Mesothelial cell of epicardium (in vitro differentiated cells): ENCODE measurements around the gene FBRSL1. TPM values are rescaled to one million over a fixed set of nuclear protein-coding genes. Genes with fewer than 3 reads are reported as not detected.
A peak's percentile ranks its signal among the peaks of the same experiment; 100 is the strongest.

Experiments
- DNase-seq, 2 experiments: peaks; one replicate each; pipeline ENCODE4 v3.0.0; 2021; ENCODE audit warnings: low spot score in 2 of 2; ENCODE audit not compliant: unreplicated experiment in 2 of 2
- H3K27ac Mint-ChIP-seq: 2 replicates; pipeline ENCODE4 v1.8.0; 2021; ENCODE audit warnings: mixed read lengths
- H3K27me3 Mint-ChIP-seq: 2 replicates; pipeline ENCODE4 v1.8.0; 2021; ENCODE audit warnings: low read depth, mixed read lengths
- H3K36me3 Mint-ChIP-seq: 2 replicates; pipeline ENCODE4 v1.8.0; 2021; ENCODE audit warnings: mixed read lengths
- H3K4me1 Mint-ChIP-seq: 2 replicates; pipeline ENCODE4 v1.8.0; 2021; ENCODE audit warnings: mixed read lengths
- H3K4me3 Mint-ChIP-seq: 2 replicates; pipeline ENCODE4 v1.8.0; 2021; ENCODE audit warnings: mild to moderate bottlenecking, moderate library complexity, mixed read lengths
- H3K9me3 Mint-ChIP-seq: 2 replicates; pipeline ENCODE4 v1.8.0; 2021; ENCODE audit warnings: mixed read lengths
- CTCF ChIP-seq: fragments of 200-600 bp; sonication (generic); IDR thresholded peaks from one replicate; pipeline ENCODE4 v1.5.0; 2021; ENCODE audit warnings: antibody characterized with exemption; ENCODE audit not compliant: unreplicated experiment
- total RNA-seq: library from RNA; stranded (reverse); gene quantifications from 3 replicates; pipeline ENCODE4 v1.2.1, GENCODE V29; 2021

The FBRSL1 gene
- total RNA-seq, 1 donor from 2014 or later, result 115 TPM

- no peak for TF ChIP-seq CTCF
- no peaks in the 10 kb centered on the region for H3K9me3 Mint-ChIP-seq
- no peaks in the 10 kb centered on the region for H3K36me3 Mint-ChIP-seq
- no peak for DNase-seq
- no peaks in the 10 kb centered on the region for H3K27me3 Mint-ChIP-seq
- peaks cover 26% of the 10 kb centered on the region for H3K4me1 Mint-ChIP-seq
- no peak overlapping the region for H3K27ac Mint-ChIP-seq
- no peak overlapping the region for H3K4me3 Mint-ChIP-seq
Measured at GRCh38 chr12:132505105-132505851, 15.3 kb downstream of the FBRSL1 start.

GRCh38 chr12:132505852-132506219 lies 15.9 kb downstream of the FBRSL1 start:
- TF ChIP-seq CTCF, result no peak
- Mint-ChIP-seq H3K4me3 (no peak overlapping the region), H3K27ac (peak overlapping the region; percentile 34), H3K4me1 (peaks cover 26% of the 10 kb centered on the region), H3K27me3 (no peaks in the 10 kb centered on the region), H3K36me3 (no peaks in the 10 kb centered on the region), H3K9me3 (no peaks in the 10 kb centered on the region)
- no peak for DNase-seq

GRCh38 chr12:132506328-132507160 lies 16.6 kb downstream of the FBRSL1 start:
- no peak for TF ChIP-seq CTCF
- H3K9me3 Mint-ChIP-seq, result no peaks in the 10 kb centered on the region
- peaks cover 26% of the 10 kb centered on the region for H3K4me1 Mint-ChIP-seq
- no peaks in the 10 kb centered on the region for H3K36me3 Mint-ChIP-seq
- H3K27me3 Mint-ChIP-seq, result no peaks in the 10 kb centered on the region
- peak overlapping the region; percentile 77 for H3K27ac Mint-ChIP-seq
- H3K4me3 Mint-ChIP-seq, result no peak overlapping the region
- no peak for DNase-seq

GRCh38 chr12:132507161-132507538 lies 17.2 kb downstream of the FBRSL1 start:
- no peak overlapping the region for H3K4me3 Mint-ChIP-seq
- no peaks in the 10 kb centered on the region for H3K27me3 Mint-ChIP-seq
- DNase-seq, result no peak
- H3K36me3 Mint-ChIP-seq, result no peaks in the 10 kb centered on the region
- peaks cover 22% of the 10 kb centered on the region for H3K4me1 Mint-ChIP-seq
- TF ChIP-seq CTCF, result no peak
- peak overlapping the region; percentile 47 for H3K27ac Mint-ChIP-seq
- H3K9me3 Mint-ChIP-seq, result no peaks in the 10 kb centered on the region

- Mint-ChIP-seq H3K9me3 (no peaks in the 10 kb centered on the region), H3K27ac (no peak overlapping the region), H3K4me1 (peaks cover 23% of the 10 kb centered on the region), H3K4me3 (no peak overlapping the region), H3K27me3 (no peaks in the 10 kb centered on the region), H3K36me3 (no peaks in the 10 kb centered on the region)
- no peak for TF ChIP-seq CTCF
- DNase-seq, result no peak
Measured at GRCh38 chr12:132507656-132508490, 17.9 kb downstream of the FBRSL1 start.
